ENCODE data around the gene ASPHD2. TPM values are rescaled to one million over a fixed set of nuclear protein-coding genes. Genes with fewer than 3 reads are reported as not detected.

The ASPHD2 gene
- total RNA-seq, 4 donors from 2014 or later = 18.8 to 31.4 (median 22.2) TPM

GRCh38 chr22:26481694-26482093 lies 52.6 kb downstream of the ASPHD2 start:
- no peak overlapping the region for H3K4me3 ChIP-seq (ENCODE audit: low read depth, poor library complexity, severe bottlenecking)
- WGBS, 2 donors = 42 to 62% methylated on average over 4 of the region's 4 CpGs
- intact Hi-C loops (cut with DNase I; ENCODE audit: low total_unique reads) = no loop called here
- TF ChIP-seq POLR2A (IDR thresholded peaks at IDR 0.05) = no peak
- no peak for DNase-seq (ENCODE audit: low spot score in 2 of 2)

GRCh38 chr22:26482161-26482560 lies 53.1 kb downstream of the ASPHD2 start:
- 33 to 38% methylated on average over 5 of the region's 5 CpGs for WGBS, 2 donors
- intact Hi-C loops (cut with DNase I; ENCODE audit: low total_unique reads) = no loop called here
- H3K4me3 ChIP-seq (ENCODE audit: low read depth, poor library complexity, severe bottlenecking) = no peak overlapping the region
- no peak for TF ChIP-seq CTCF (IDR thresholded peaks at IDR 0.05)
- no peak for TF ChIP-seq POLR2A (IDR thresholded peaks at IDR 0.05)
- no peak for DNase-seq (ENCODE audit: low spot score in 2 of 2)

- H3K4me3 ChIP-seq (ENCODE audit: low read depth, poor library complexity, severe bottlenecking) = peak overlapping the region; percentile 70
- TF ChIP-seq POLR2A (IDR thresholded peaks at IDR 0.05) (no peak), CTCF (IDR thresholded peaks at IDR 0.05) (no peak)
- DNase-seq (ENCODE audit: low spot score in 2 of 2) = no peak
- intact Hi-C loops (cut with DNase I; ENCODE audit: low total_unique reads) = no loop called here
- WGBS, 2 donors = 5% methylated on average over 7 of the region's 7 CpGs
Measured at GRCh38 chr22:26483043-26483438, 54.0 kb downstream of the ASPHD2 start.

GRCh38 chr22:26483439-26484359 lies 54.6 kb downstream of the ASPHD2 start, which contains the start of the genes HPS4 and SRRD:
HPS4 (minus strand) TSS chr22:26483783; CDS start chr22:26481762, 2,021 bp downstream.
SRRD (plus strand) TSS chr22:26483877; CDS start chr22:26483891, 14 bp downstream.
- intact Hi-C loops (cut with DNase I; ENCODE audit: low total_unique reads) = no loop called here
- DNase-seq (ENCODE audit: low spot score in 2 of 2) = peak; percentile 83 to 97
- TF ChIP-seq CTCF (IDR thresholded peaks at IDR 0.05) = no peak
- TF ChIP-seq POLR2A (IDR thresholded peaks at IDR 0.05) = peak in 1 of 2 donors; percentile 46
- 0% methylated on average over 42 to 73 of the region's 85 CpGs for WGBS, 2 donors
- peak within 1 kb of the TSS; percentile 70 for H3K4me3 ChIP-seq (ENCODE audit: low read depth, poor library complexity, severe bottlenecking)

- TF ChIP-seq CTCF (IDR thresholded peaks at IDR 0.05) = no peak
- no peak for TF ChIP-seq POLR2A (IDR thresholded peaks at IDR 0.05)
- WGBS, 2 donors = 1 to 4% methylated on average over 6 of the region's 6 CpGs
- intact Hi-C loops (cut with DNase I; ENCODE audit: low total_unique reads) = no loop called here
- H3K4me3 ChIP-seq (ENCODE audit: low read depth, poor library complexity, severe bottlenecking) = peak overlapping the region; percentile 70
- no peak for DNase-seq (ENCODE audit: low spot score in 2 of 2)
Measured at GRCh38 chr22:26484360-26484706, 55.3 kb downstream of the ASPHD2 start.

GRCh38 chr22:26485013-26485412 lies 56.0 kb downstream of the ASPHD2 start:
- intact Hi-C loops (cut with DNase I; ENCODE audit: low total_unique reads) = no loop called here
- no peak for DNase-seq (ENCODE audit: low spot score in 2 of 2)
- TF ChIP-seq CTCF (IDR thresholded peaks at IDR 0.05) = no peak
- H3K4me3 ChIP-seq (ENCODE audit: low read depth, poor library complexity, severe bottlenecking) = no peak overlapping the region
- whole genome bisulfite sequencing, 2 donors = 36 to 39% methylated on average over 7 of the region's 7 CpGs

Measured in lower leg skin (tissue), 4 donors.